GF-D8 (cell line): ENCODE results near the gene POU2AF2.

ENCODE experiments used
- DNase-seq: peaks from one replicate; lab custom pipeline; 2025; lab: John Stamatoyannopoulos, UW

The POU2AF2 gene

GRCh38 chr11:111331711-111332479 is 86.4 kb downstream of the POU2AF2 start:
- no peak for DNase-seq

GRCh38 chr11:111334532-111335502 is 89.3 kb downstream of the POU2AF2 start:
- DNase-seq, result no peak

- no peak for DNase-seq
Measured at GRCh38 chr11:111335549-111335948, 90.0 kb downstream of the POU2AF2 start.
